Mucosa of stomach (tissue), 1 donor: ENCODE data around the gene KBTBD13.
"Not testable (repeated sequence)": the region's sequence is repeated elsewhere in the genome, so short reads cannot be mapped to it uniquely, and the experiment has no call there.

Source experiments
- H3K27me3 ChIP-seq: one replicate; pipeline ENCODE4 v1.7.0; 2013; ENCODE audit warnings: mild to moderate bottlenecking, low read length; ENCODE audit not compliant: control insufficient read depth, insufficient read depth
- H3K36me3 ChIP-seq: one replicate; pipeline ENCODE4 v1.7.0; 2013; ENCODE audit warnings: low read length; ENCODE audit not compliant: control insufficient read depth, insufficient read depth
- H3K4me1 ChIP-seq: one replicate; pipeline ENCODE4 v1.7.0; 2013; ENCODE audit warnings: mild to moderate bottlenecking, low read length; ENCODE audit not compliant: control insufficient read depth, insufficient read depth
- H3K4me3 ChIP-seq: one replicate; pipeline ENCODE4 v1.7.0; 2013; ENCODE audit warnings: low read length
- H3K9ac ChIP-seq: one replicate; pipeline ENCODE4 v1.7.0; 2013; ENCODE audit warnings: mild to moderate bottlenecking, low read length, moderate library complexity
- H3K9me3 ChIP-seq: one replicate; pipeline ENCODE4 v1.7.0; 2013; ENCODE audit warnings: mild to moderate bottlenecking, low read length, moderate library complexity; ENCODE audit not compliant: control insufficient read depth
- donor health status: Pancreatic carcinoma.

The KBTBD13 gene

GRCh38 chr15:65038836-65039235 lies 37.7 kb upstream of the KBTBD13 start:
- H3K4me3 ChIP-seq = no peak overlapping the region
- no peak overlapping the region for H3K9ac ChIP-seq
- H3K4me1 ChIP-seq = peaks cover under 1% of the 10 kb centered on the region
- no peaks in the 10 kb centered on the region for H3K9me3 ChIP-seq
- H3K27me3 ChIP-seq = no peaks in the 10 kb centered on the region
- no peaks in the 10 kb centered on the region for H3K36me3 ChIP-seq

- no peaks in the 10 kb centered on the region for H3K36me3 ChIP-seq
- H3K27me3 ChIP-seq = no peaks in the 10 kb centered on the region
- H3K9me3 ChIP-seq = no peaks in the 10 kb centered on the region
- peaks cover 15% of the 10 kb centered on the region for H3K4me1 ChIP-seq
- no peak overlapping the region for H3K4me3 ChIP-seq
- H3K9ac ChIP-seq = no peak overlapping the region
Observed at GRCh38 chr15:65040461-65040860, 36.1 kb upstream of the KBTBD13 start.

GRCh38 chr15:65041787-65042186 lies 34.8 kb upstream of the KBTBD13 start:
- H3K27me3 ChIP-seq = no peaks in the 10 kb centered on the region
- no peak overlapping the region for H3K4me3 ChIP-seq
- H3K9me3 ChIP-seq = no peaks in the 10 kb centered on the region
- no peak overlapping the region for H3K9ac ChIP-seq
- peaks cover 17% of the 10 kb centered on the region for H3K4me1 ChIP-seq
- H3K36me3 ChIP-seq = no peaks in the 10 kb centered on the region

- no peak overlapping the region for H3K4me3 ChIP-seq
- no peaks in the 10 kb centered on the region for H3K9me3 ChIP-seq
- H3K9ac ChIP-seq = no peak overlapping the region
- peaks cover 17% of the 10 kb centered on the region for H3K4me1 ChIP-seq
- H3K36me3 ChIP-seq = no peaks in the 10 kb centered on the region
- no peaks in the 10 kb centered on the region for H3K27me3 ChIP-seq
Observed at GRCh38 chr15:65042776-65043327, 33.7 kb upstream of the KBTBD13 start.

- not testable (repeated sequence) for H3K9me3 ChIP-seq, H3K9ac ChIP-seq, H3K27me3 ChIP-seq, H3K36me3 ChIP-seq, H3K4me3 ChIP-seq
- peaks cover 19% of the 10 kb centered on the region for H3K4me1 ChIP-seq
Observed at GRCh38 chr15:65044218-65044617, 32.3 kb upstream of the KBTBD13 start.

GRCh38 chr15:65044724-65045481 lies 31.6 kb upstream of the KBTBD13 start, which contains the start of gene SLC51B:
Gene SLC51B (plus strand): TSS chr15:65045387. CDS start chr15:65050005, 4,618 bp downstream.
- peaks cover 26% of the 10 kb centered on the region for H3K4me1 ChIP-seq
- no peaks in the 10 kb centered on the region for H3K27me3 ChIP-seq
- H3K9me3 ChIP-seq = no peaks in the 10 kb centered on the region
- no peak within 1 kb of the TSS for H3K9ac ChIP-seq
- H3K4me3 ChIP-seq = no peak within 1 kb of the TSS
- no peaks in the 10 kb centered on the region for H3K36me3 ChIP-seq

GRCh38 chr15:65048241-65048640 lies 28.3 kb upstream of the KBTBD13 start:
- peaks cover 27% of the 10 kb centered on the region for H3K4me1 ChIP-seq
- no peak overlapping the region for H3K9ac ChIP-seq
- H3K27me3 ChIP-seq = no peaks in the 10 kb centered on the region
- H3K9me3 ChIP-seq = no peaks in the 10 kb centered on the region
- H3K4me3 ChIP-seq = no peak overlapping the region
- H3K36me3 ChIP-seq = no peaks in the 10 kb centered on the region

- no peaks in the 10 kb centered on the region for H3K36me3 ChIP-seq
- peak overlapping the region; percentile 37 for H3K9ac ChIP-seq
- no peaks in the 10 kb centered on the region for H3K27me3 ChIP-seq
- no peak overlapping the region for H3K4me3 ChIP-seq
- peaks cover 23% of the 10 kb centered on the region for H3K4me1 ChIP-seq
- no peaks in the 10 kb centered on the region for H3K9me3 ChIP-seq
Observed at GRCh38 chr15:65049418-65049840, 27.1 kb upstream of the KBTBD13 start.

GRCh38 chr15:65050270-65050669 lies 26.3 kb upstream of the KBTBD13 start:
- H3K4me1 ChIP-seq = peaks cover 24% of the 10 kb centered on the region
- no peaks in the 10 kb centered on the region for H3K9me3 ChIP-seq
- no peaks in the 10 kb centered on the region for H3K27me3 ChIP-seq
- H3K4me3 ChIP-seq = no peak overlapping the region
- H3K9ac ChIP-seq = no peak overlapping the region
- no peaks in the 10 kb centered on the region for H3K36me3 ChIP-seq

GRCh38 chr15:65051266-65051665 lies 25.3 kb upstream of the KBTBD13 start:
- Histone ChIP-seq H3K27me3 (no peaks in the 10 kb centered on the region), H3K9ac (no peak overlapping the region), H3K4me3 (no peak overlapping the region), H3K36me3 (no peaks in the 10 kb centered on the region), H3K4me1 (peaks cover 24% of the 10 kb centered on the region), H3K9me3 (no peaks in the 10 kb centered on the region)

GRCh38 chr15:65052956-65053355 lies 23.6 kb upstream of the KBTBD13 start:
- H3K36me3 ChIP-seq = no peaks in the 10 kb centered on the region
- no peak overlapping the region for H3K9ac ChIP-seq
- peaks cover 39% of the 10 kb centered on the region for H3K4me1 ChIP-seq
- no peaks in the 10 kb centered on the region for H3K27me3 ChIP-seq
- H3K4me3 ChIP-seq = no peak overlapping the region
- no peaks in the 10 kb centered on the region for H3K9me3 ChIP-seq

GRCh38 chr15:65054333-65055200 lies 22.0 kb upstream of the KBTBD13 start:
- Histone ChIP-seq H3K9ac (no peak overlapping the region), H3K4me1 (peaks cover 34% of the 10 kb centered on the region), H3K36me3 (no peaks in the 10 kb centered on the region), H3K9me3 (no peaks in the 10 kb centered on the region), H3K4me3 (no peak overlapping the region), H3K27me3 (no peaks in the 10 kb centered on the region)
